DND-41 (cell line): ENCODE data around the gene BRD1.

ENCODE experiments used
- CTCF ChIP-seq: IDR thresholded peaks from 2 replicates; pipeline ENCODE4 v1.5.1; 2012; ENCODE audit warnings: borderline replicate concordance, low read length, moderate library complexity, mild to moderate bottlenecking; ENCODE audit not compliant: poor library complexity, severe bottlenecking; ENCODE audit errors: extremely low read depth
- EZH2 ChIP-seq: IDR thresholded peaks from 3 replicates; pipeline ENCODE4 v1.6.1; 2012; ENCODE audit warnings: borderline replicate concordance, low read depth, mild to moderate bottlenecking, moderate library complexity, low read length, inconsistent platforms; ENCODE audit not compliant: severe bottlenecking

- TF ChIP-seq CTCF (no peak), EZH2 (no peak)
Observed at GRCh38 chr22:49824185-49824925, 3.3 kb downstream of the BRD1 start.
